HG03135 (cell line): ENCODE data around the gene ALKBH6.
"Not testable (repeated sequence)": the region's sequence is repeated elsewhere in the genome, so short reads cannot be mapped to it uniquely, and the experiment has no call there.

Experiments used
- ATAC-seq: cut with Tn5 transposase; IDR thresholded peaks from one replicate; pipeline ENCODE4 v1.9.1; 2021; ENCODE audit warnings: mild to moderate bottlenecking, moderate library complexity; ENCODE audit not compliant: unreplicated experiment

Gene ALKBH6

DNA sequence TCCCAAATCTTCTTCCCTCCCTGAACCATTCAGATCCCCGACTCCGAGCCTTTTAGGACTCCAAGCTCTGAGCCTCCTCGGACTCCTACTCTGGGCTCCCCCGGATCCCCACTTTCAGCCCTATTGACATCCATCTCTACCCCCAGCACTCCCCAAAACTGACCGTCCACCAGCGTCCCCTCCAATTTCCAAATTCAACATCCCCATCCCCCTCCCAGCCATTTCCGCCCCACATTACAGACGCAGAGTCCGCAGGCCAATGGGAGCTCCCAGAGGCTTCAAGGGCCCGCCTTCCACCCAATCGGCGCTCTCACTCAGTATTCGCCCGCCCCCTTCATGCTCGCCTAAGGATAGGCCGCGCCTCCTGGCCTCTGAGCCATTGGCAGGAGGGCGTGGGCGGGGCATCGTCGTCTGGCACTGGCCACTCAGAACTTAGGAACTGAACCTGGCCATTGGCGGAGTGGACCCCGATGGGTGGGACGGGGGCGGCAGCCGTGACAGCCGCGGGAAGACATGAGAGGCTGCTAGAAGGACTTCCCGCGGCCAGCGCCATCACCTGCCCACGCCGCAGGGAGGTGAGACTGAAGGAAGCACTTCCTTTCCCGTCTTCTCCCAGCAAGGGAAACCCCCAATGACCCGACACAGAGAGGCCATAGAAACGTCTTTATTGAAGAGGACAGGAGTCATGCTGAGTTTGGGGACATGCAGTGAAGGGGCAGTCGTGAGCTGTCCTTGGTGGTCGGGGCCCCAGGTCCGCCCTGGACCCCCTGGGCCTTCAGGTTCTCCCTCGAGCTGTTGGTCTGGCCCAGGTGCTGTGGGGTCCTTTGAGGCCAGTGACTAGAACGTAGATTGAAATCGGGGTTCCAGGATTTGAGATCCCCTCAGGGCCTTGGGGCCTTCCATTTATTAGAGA, at the start of gene ALKBH6:
Gene ALKBH6 (minus strand): TSS at position 202 of the 913 bp plus-strand sequence. CDS start 816 bp downstream, outside the sequence.
- ATAC-seq = peak; percentile 97

DNA sequence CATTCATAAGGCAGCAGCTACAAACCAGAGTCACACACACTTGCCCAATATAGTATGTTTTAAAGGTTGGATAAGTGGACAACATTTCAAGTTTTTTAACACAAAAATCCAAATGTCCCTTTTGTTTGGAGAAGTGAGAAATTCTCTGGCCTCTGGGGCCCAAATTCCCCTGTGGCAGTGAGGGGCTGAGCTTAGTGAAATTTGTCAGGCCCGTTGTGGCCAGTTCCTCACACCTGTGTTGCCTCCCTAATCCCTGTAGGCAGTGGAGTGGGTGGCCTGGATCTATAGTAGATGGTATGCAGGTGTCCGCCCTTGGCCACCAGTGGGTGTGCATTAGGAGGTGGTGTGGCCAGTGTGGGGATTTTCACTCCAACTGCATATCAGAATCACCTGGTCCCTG, 47.4 kb upstream of the ALKBH6 start:
- ATAC-seq = no peak

DNA sequence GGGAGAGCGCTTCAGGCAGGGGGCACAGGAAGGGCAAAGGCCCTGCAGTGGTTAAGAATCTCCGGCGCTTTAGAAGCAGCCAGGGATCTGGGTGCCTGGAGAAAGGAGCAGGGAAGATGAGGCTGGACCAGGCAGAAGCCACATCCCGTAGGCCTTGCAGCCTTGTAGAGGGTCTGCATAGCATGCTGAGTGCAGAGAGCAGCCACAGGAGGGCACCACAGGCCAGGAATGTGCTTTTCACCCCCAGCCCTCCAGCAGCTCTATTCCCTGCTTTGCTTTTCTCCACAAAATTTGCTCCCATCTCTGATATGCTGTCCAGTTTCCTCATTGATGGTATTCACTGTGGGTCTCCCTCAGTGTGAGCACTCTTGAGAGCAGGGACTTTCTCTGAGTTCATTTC, 46.4 kb upstream of the ALKBH6 start:
- no peak for ATAC-seq

DNA sequence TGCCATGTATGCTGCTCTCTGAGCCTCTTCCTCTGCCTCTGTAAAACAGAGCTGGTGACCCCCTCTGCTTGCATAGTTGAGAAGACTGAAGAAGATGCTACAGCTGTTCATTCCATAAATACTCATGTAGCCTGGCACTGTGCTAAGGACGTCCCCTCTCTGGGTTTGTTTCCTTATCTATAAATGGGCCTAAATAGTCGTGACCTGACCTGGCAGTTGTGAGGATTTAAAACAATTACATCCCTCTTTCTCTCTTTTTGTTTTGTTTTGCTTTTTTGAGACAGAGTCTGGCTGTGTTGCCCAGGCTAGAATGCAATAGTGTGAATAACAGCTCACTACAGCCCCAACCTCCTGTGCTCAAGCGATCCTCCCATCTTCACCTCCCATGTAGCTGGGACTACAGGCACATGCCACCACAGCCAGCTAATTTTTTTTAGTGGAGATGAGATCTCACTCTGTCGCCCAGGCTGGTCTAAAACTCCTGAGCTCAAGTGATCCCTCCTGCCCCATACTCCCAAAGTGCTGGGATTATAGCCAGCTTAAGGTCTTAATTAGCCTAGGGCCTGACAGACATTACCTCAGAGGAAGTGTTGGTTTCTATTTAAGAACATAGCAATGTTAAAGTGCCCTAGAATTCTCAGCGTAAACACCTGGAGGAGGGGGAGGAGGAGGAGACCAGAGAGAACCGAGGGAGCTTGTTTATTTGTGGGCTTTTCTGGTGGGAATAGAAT, 45.3 kb upstream of the ALKBH6 start:
- ATAC-seq = no peak

DNA sequence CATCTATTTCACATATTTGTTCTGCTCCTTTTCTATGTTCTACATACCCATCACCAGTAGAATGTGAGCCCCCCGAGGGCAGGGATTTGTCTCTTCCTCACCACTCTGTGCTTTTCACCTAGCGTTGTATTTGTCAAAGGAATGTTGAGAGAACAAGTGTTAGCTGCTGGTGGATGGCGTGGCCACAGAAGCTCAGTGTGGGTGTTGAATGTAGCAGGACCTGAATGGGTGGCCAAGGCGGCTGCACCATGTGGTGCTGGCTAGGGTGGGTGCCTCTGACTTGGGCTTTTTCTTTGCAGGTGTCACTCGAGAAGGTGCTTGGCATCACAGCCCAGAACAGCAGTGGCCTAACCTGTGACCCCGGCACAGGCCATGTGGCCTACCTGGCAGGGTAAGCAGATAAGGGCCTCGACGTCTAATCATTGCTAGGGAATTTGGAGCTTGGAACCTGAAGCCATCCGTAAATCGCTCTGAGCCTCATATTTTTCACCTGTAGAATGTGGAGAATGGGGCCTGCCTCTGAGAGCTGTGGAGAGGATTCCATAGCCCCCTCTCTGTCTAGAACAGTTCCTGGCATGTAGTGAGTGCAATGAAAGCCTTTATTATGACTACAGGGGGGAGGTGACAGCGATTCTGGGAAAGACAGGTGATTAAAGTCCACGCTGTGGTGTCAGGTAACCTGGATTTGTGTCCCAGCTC, 44.6 kb upstream of the ALKBH6 start:
- no peak for ATAC-seq

DNA sequence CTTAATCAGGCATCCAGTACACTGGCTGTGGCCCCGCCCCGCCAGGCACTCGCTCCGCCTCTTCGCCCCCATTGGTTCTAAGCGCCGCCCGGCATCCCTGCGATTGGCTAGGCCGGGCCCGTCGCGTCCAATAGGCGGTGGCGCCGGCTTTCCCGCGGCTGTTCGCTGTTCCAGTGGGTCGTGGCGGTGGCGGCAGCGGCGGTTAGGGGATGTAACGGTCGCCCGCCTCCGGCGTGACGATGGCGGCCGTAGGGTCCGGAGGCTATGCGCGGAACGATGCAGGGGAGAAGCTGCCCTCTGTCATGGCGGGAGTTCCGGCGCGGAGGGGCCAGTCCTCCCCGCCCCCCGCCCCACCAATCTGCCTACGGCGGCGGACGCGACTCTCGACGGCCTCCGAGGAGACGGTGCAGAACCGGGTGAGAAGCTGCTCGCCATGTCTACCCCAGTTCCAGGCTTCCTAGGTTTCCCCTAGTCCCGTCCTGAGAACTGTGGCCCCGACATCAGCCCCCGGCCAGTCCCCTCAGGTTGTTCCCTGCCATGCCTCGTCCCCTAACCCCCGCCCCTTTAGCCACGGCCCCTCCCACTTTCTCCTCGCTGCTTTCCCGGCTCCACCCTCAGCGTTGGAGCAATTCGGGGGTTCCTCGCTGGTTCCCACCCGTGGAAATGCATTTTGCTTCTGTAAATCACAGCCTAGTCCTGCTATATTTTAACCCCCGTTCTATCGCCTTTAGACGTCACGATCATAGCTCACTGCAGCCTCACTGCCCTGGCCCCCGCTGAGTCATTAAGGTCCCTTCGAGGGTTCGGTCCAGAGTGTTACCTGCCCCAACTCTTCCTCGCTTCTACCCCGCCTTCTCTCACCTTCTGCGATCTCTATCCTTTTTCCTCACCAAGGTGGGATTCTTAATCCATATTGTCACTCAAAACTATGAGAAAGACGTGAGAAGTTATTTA, 41.0 kb upstream of the ALKBH6 start, which contains the start of gene WDR62:
Gene WDR62 (plus strand): TSS at position 165 of the 954 bp plus-strand sequence. CDS start 75 bp downstream, at position 240.
- peak; percentile 65 for ATAC-seq

DNA sequence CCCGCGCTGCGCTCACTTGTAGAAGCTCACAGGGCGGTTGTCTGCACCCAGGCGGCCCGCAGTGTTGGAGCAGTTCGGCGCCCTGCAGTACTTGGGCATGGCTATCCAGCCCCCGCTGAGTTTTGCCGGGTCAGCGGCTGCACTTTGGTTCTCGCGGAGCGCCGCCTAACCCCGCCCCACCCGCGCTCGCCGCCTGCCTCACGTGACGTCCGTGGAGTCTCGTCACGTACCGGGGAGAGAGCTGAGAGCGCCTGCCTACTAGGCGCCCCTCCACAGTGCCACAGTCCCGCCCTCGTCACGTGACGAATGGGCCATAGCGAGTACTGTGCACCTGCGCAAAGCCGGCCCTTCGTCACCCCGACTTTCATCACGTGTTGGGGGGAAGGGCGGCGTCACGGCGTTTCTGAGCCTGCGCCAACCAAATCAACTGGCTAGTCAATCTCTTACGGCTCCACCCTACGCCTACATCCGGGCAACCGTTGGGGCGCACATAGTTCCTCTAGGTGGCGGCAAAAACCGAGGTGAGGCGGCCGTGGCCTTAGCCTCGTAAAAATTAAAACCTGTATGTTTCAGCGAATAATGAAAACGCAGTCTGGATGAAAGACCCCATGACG, 40.2 kb upstream of the ALKBH6 start, which contains the start of gene THAP8:
Gene THAP8 (minus strand): TSS at position 167 of the 614 bp plus-strand sequence. CDS start 68 bp downstream, at position 99.
- ATAC-seq = peak; percentile 70

DNA sequence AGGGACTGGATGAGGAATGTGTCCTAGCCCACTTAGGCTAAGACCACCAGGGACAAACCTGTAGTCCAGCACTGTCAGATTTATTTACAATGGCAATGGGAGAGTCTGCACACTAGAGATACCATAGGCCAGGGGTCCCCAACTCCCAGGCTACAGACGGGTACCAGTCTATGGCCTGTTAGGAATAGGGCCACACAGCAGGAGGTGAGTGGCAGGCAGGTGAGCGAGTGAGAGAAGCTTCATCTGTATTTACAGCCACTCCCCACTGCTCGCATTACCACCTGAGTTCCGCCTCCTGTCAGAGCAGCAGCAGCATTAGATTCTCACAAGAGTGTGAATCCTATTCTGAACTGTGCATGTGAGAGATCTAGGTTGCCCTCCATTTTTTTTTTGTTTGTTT, 37.6 kb upstream of the ALKBH6 start:
- no peak for ATAC-seq

DNA sequence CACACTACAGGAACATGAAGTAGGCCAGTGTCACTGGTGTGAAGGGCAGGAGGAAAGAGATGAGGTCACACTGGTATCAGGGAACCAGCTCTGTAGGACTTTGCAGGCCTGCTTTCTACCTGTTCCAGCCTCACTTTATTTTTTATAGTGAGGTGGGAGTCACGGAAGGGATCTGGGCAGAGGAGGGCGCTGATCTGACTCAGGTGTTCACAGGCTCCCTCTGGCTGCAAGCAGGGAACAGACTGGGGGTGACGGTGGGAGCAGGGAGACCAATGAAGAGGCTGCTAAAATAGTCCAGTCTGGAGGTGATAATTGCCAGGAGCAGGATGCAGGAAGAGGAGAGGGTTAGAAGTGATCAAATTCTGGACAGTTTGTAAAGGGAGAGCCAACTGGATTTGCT, 37.2 kb upstream of the ALKBH6 start:
- no peak for ATAC-seq

DNA sequence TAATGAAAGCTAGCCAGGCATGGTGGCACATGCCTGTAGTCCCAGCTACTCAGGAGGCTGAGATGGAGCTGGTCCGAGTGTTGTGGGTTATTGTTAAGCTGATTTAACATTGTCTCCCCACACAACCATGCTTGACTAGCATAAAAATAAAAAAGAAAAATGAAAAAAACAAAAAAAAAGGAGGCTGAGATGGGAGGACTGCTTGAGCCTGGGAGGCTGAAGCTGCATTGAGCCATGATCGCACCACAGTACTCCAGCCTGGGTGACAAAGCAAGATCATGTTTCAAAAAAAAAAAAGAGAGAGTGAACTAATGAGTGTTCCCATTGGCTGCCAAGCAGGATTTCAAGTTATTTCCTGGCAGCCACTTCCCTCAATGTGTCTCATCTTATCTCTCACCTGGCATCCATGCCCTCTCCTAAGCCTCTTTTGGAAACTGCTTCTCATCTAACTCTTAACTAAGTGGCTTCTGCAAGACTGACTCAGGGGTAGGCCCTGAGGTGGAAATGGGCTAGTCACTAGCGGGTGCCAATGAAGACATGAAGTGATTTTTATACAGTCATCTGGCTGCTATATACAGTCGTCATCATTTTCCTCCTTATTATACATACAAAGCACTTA, 35.2 kb upstream of the ALKBH6 start:
- ATAC-seq = no peak

DNA sequence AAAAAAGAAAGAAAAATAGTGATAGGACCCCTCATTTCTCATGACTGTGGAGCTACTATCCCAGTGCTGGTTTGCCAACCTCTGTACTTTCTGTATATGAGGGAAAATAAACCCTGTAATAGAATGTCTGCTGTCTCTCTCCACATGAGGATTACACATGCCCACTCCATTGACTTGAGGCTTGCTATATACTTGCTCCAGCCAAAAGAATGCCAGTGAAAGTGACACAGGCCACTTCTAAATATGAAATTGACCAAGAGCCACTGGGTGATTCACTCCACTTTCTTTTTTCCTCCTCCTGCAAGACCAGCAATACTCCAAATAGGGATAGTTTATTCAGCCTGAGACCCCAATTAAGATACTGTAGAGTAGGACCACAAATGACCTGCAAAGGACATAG, 33.8 kb upstream of the ALKBH6 start:
- ATAC-seq = no peak

DNA sequence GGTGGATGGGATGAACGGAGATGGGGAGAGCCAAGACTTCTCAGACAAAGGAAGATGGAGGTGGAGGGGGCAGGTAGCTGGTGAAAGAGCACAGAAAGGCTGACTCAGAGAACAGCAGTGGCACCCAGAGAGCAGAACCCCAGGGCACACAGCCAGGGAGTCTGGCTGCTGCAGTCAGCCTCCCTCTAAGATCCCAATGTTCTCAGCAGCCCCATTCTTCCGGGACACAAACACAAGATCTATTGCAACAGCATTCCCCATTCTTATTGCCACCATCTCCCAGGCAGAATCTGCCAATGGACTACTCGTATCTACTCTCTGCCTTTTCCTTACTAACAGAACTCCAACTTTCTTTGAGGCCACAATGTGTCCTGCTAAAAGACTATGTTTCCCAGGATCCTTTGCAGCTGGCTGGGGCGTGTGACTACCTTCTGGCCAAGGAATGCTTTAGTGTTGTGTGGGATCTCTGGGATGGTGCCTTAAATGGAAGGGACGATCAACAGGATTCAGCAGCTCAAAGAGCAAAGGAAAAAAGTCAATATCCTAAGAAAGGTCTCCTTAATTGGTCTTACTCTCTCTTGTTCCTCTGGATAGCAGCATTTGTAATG, 32.5 kb upstream of the ALKBH6 start:
- no peak for ATAC-seq

DNA sequence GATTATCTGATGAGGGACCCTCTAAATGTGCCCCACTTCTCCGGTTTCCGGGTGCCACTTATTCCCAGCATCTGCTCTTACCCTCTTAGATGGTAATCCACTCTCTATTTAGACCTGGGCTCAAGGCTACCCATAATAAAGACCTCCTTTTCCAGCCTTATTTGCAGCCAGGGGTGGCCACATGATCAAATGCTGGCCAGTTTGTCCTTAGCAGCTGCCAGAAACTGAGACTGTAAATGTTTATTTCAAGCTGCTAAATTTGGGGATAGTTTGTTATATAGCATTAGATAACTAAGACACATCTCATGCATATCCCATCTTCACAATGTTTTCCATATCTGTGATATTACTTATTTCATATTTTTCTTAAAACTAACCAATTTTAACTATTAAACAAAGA, 29.9 kb upstream of the ALKBH6 start:
- ATAC-seq = no peak

DNA sequence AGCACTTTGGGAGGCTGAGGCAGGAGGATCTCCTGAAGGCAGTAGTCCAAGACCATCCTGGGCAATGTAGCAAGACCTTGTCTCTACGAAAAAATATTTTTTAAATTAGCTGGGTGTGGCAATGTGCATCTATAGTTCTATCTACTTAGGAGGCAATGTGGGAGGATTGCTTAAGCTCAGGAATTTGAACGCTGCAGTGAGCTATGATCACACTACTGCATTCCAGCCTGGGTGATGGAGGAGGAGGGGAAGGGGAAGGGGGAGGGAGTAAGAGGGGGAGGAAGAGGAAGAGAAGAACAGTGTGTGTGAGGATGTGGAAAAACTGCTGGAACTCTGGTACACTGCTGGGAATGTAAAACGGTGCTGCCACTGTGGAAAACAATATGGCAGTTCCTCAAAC, 27.8 kb upstream of the ALKBH6 start:
- ATAC-seq = no peak

DNA sequence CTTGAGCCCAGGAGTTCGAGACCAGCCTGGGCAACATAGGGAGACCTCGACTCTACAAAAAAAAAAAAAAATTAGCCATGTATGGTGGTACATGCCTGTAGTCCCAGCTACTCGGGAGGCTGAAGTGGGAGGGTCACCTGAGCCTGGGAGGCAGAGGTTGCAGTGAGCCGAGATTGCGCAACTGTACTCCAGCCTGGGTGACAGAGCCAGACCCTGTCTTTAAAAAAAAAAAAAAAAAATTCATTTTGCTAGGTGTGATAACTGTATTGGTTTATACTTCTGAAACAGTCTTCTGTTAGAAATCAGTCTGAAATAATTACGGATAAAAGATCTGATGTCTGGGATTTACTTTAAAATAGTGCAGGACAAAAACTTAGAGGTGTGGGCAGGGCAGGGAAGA, 27.1 kb upstream of the ALKBH6 start:
- not testable (repeated sequence) for ATAC-seq

DNA sequence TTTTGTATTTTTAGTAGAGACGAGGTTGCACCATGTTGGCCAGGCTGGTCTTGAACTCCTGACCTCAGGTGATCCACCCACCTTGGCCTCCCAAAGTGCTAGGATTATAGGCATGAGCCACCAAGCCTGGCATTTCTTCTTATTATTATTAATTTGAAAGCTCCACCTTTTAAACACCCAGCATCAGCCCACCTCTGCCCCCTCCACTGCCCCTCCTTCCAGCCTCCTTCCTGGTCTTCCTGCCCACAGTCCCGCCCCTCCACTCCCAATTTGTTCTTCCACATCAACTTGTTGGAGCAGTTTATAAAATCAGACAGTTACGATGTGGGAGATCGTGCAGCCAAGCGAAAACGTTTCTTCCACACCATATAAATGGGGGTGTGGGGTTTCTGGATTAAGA, 26.5 kb upstream of the ALKBH6 start:
- ATAC-seq = no peak

DNA sequence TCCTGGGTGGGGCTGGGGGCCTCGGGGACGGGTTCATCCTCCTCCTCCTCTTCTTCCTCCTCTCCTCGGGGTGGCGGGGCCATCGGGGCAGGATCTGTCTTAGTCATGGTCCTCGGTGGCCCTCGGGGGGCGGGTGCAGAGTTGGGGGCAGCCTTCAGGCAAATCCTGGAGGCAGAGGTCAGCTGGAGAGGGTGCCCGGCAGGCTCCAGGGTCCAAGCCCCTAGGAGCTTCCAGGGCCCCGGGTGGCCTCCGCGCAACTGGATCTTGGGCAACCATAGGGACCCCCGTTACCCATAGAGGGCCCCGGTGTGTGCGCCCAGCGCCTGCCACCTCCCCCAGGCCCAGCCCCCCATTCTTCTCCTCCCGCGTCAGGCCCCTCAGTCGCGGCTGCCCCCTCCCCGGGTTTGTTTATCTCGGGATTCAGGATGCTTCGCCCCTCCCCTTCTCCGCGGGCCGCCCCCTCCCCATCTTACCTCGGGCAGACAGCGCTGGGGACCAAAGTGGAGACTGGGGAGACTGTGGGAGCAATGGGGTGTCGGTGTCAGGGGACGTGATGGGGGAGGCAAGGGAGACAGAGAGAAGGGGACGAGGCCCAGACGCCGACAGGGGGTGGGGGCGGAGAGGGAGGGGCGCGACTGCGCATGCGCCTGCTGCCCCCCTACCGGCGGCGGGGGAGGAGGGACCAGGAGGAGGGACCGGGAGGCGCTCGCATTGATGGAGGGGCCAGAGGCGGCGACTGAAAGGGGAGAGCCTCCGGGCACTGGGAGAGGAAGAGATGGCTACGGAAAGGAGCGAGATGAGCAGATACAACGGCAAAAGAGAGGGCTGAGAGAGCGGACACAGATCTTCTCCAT, 18.5 kb upstream of the ALKBH6 start, which contains the start of gene CLIP3:
Gene CLIP3 (minus strand): TSS at position 623 of the 854 bp plus-strand sequence. CDS start 516 bp downstream, at position 107.
- ATAC-seq = no peak

DNA sequence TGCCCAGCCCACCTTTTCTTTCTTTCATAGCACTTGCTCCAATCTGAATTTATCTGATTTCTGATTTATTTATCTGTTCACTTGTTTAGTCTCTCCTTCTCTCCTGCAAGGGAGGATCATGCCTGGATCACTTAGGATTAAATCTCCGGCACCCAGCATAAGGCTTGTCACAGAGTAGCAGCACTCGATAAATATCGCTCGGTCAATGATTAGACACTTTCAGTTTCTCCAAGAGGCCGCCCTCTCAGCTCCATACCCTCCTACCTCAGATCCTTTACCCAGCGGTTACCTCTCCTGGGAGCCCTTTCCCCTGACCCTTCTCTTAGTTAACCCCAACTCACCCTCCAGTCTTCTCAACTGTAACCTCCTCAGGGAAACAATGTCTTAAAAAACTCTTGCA, 17.3 kb upstream of the ALKBH6 start:
- no peak for ATAC-seq
